GM18861 (cell line): ENCODE results near the gene PRR23E.

ENCODE experiments used
- ATAC-seq: cut with Tn5 transposase; IDR thresholded peaks from one replicate; pipeline ENCODE4 v1.9.1; 2021; ENCODE audit not compliant: unreplicated experiment

PRR23E gene

GRCh38 chr3:127164615-127165014 is 28.3 kb upstream of the PRR23E start:
- no peak for ATAC-seq

DNA sequence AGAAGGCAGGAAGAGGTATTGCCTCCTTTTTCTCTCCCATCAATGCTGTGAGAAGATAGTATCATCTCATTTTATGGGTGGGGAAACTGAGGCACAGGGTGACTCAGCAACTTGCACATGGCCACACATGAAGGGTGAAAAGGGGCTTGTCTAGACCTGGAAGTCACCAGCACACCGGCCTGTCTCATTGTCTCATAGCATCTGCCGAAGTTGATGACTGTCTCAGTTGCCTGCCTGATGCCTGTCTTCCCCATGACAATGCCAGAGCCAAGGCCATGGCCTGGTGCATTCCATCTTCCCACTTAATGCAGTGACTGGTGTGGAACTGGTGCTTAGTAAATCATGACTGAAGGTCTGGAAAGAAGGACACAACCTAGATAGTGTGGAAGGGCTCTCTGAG is 27.9 kb upstream of the PRR23E start:
- ATAC-seq: no peak

DNA sequence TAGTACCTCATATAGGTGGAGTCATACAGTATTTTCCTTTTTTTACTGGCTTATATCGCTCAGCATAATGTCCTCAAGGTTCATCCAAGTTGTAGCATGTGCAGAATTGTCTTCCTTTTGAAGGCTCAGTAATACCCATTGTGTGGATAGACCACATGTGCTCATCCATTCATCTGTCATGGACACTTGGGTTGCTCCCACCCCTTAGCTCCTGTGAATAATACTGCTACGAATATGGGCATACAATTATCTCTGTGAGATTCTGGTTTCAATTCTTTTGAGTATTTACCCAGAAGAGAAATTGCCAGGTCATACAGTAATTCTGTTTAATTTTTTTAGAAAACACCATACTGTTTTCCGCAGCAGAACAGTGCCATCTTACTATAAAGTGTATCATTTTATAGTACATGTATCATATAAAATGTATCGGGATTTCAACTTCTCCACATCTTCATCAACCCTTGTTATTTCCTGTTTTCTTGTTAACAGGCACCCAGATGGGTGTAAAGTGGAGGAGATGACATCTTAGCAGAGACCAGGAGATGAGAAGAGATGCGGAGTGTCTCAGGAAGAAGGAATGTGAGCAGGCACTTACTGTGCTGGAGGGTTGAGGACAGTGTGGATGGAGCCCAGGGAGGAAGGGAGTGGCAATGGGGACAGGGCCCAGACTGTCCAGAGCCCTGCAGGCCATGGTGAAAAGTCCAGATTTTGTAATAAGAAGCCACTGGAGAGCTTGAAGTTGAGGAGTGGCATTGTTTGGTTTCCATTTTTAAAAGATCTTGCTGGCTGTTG is 27.0 kb upstream of the PRR23E start:
- ATAC-seq: no peak

- ATAC-seq: no peak
Observed at GRCh38 chr3:127166501-127167065, 26.3 kb upstream of the PRR23E start.

GRCh38 chr3:127167315-127168043 is 25.5 kb upstream of the PRR23E start:
- no peak for ATAC-seq

- ATAC-seq: no peak
Observed at GRCh38 chr3:127168271-127168670, 24.7 kb upstream of the PRR23E start.

- ATAC-seq: no peak
Observed at GRCh38 chr3:127170814-127171213, 22.1 kb upstream of the PRR23E start.

- ATAC-seq: no peak
Observed at GRCh38 chr3:127171320-127171719, 21.6 kb upstream of the PRR23E start.

DNA sequence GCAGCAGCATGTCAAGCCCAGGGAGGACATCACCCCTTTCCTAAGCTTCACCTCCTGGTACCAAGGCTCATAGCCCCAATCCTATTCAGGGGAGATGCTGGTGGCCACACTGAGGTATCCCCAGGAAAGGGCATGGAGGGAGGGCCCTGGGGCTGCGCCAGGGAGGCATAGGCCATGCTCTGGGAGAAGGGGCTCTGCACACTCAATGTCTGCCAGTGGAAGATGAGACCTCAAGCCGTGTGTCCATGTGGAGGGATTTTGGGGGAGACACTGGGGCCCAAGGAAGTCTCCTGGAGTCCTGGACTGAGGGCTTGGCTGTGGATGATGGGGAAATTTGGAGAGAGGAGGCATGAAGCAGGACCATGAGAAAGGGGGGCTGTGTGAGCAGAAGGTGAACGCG is 21.2 kb upstream of the PRR23E start:
- ATAC-seq: no peak

DNA sequence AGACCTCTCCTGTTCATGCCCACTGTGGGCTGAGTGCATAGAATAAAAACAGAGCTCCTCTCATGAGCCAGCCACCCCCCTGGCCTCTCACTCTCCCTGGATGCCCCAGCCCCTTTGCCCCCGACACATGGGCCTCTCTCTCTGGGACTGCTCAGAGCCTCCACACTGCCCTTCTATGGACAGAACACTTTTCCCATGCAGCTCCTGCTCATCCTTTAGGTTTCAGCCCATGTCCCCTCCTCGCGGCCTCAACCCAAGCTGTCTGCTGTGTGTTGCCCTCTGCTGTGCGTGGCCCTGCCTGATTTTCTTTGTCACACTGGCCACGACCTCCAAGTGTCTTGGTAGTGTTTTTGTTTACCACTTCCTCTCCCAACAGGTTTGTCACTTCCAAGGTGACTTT is 20.7 kb upstream of the PRR23E start:
- ATAC-seq: no peak

GRCh38 chr3:127172781-127173515 is 20.0 kb upstream of the PRR23E start:
- ATAC-seq: no peak

GRCh38 chr3:127173516-127174166 is 19.3 kb upstream of the PRR23E start:
- ATAC-seq: no peak

DNA sequence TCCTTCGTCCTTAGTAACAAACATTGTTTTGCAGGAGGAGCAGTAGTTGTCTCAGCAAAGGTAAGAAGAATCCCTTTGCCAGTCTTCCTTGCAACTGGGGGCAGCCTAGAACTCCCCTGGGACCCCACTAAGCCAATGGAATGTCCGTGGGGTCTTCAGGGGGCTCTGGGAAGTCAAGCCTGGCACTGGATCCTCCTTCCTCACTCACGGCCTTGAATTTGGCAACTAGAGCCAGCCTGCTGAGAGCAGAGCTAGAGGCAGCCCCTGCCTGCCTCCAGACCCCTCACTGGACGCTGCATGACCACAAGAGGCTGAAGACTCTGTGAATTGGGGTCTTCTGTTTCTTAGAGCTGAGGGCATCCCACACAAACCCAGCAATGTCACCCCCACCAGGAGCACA is 18.6 kb upstream of the PRR23E start:
- no peak for ATAC-seq

DNA sequence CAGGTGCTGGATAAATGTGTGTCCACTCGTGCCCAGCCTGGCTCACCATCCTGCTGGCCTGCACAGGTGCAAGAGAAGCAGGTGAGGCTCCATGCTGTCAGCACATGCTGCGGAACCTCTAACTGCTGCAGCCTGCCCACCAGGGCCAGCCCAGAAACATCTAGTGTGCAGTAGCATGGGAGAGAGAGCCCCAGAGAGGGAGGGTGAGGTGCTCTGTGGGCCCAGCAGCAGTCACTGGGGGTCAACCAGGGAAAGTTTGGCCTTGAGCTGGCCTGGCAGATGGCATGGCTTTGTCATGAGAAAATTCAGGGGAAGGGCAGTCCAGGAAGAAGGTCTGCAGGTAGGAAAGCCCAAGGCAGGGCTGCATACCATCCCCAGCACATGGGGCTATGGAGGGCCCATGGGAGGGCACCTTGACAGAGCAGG is 18.2 kb upstream of the PRR23E start:
- no peak for ATAC-seq

- ATAC-seq: no peak
Observed at GRCh38 chr3:127175272-127175671, 17.7 kb upstream of the PRR23E start.

DNA sequence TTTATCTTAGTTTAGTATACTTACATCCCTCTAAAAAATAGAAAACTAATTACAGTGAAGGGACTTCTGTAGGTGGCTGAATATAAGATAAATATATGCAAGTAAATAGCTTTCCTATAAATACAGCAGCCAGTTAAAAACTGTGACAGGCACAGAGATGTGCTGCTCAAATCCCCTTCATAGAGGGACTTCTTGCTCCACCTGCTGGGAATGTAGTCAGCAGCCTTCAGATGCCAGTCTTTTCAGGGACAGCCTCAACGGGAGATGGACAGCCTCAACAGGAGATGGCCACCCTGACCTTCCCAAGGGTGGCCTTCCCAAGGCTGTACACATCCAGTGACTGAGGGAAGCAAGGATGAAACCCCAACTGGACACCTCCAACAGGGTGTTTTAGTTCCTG is 15.7 kb upstream of the PRR23E start:
- no peak for ATAC-seq

- no peak for ATAC-seq
Observed at GRCh38 chr3:127180859-127181258, 12.1 kb upstream of the PRR23E start.

DNA sequence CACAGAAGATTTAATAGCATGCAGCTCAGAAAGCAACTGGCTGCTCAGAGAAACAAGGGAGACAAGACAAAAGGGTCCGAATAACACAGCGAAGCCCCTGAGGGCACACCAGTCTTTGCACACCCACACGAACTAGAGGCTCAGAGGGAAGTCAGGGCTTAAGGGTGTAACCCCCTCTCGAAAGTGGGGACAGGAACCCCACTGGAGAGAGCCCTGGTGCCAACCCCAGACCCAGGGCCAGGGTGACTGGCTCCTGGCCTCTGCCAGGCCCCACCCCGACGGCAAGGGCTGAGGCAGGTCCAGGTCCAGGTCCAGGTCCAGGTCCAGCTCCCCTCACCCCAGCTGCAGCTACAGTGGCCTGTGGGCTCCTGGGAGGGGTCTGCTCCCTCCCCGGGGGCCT is 10.5 kb upstream of the PRR23E start:
- no peak for ATAC-seq

DNA sequence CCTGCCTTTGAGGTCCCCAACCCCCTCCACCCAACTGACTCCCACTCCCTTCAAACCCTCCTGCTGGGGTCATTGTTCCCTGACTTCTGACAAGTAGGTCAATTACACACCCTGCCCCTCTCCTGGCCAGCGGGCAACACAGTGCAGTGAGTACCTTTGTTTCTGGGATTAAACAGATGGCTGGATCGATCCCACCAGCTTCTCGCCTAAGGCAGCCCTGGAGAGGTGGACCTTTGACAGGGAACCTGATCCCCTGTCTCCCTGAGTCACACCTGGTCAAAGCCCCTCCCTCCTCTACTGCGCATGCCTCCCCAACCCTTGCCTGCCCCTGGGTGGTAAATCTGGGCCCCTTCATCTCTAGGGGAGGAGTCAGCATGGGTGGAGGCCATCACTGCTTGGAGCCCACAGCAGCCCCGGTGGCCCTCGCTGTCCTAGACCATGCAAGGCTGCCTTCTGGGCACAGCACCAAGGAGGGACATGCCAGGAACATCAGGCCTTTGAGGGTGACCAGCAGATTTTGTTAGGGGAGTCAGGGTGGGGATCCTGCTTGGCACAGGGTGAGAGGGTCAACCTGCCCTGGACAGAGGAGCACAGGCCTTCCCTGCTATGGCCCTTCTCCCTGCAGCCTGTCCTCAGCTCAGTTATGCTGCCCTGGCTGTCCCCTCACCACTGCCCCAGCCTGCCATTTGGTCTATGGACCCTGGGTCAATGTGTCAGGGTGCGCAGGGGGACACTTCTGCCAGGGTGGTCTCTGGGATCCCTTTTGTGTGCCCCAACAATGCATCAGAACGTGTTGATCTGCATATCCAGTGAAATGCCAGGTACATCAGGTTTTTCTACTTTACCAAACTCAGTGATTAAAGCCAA is 9.8 kb upstream of the PRR23E start:
- no peak for ATAC-seq
